Smooth muscle cell (in vitro differentiated cells): ENCODE data around the gene ACTR10. TPM values are rescaled to one million over a fixed set of nuclear protein-coding genes. Genes with fewer than 3 reads are reported as not detected.

Experiments used
- DNase-seq: peaks from one replicate; lab custom pipeline; 2025; ENCODE audit not compliant: unreplicated experiment; lab: John Stamatoyannopoulos, UW
- H2AFZ ChIP-seq: fragments of 200-600 bp; sonication (generic); 2 replicates; pipeline ENCODE4 v1.6.0; 2016; ENCODE audit warnings: antibody characterized with exemption, low read depth, mild to moderate bottlenecking
- H3F3A ChIP-seq: fragments of 200-600 bp; sonication (generic); 2 replicates; pipeline ENCODE4 v1.6.0; 2017; ENCODE audit warnings: antibody characterized with exemption, low read depth
- H3K27ac ChIP-seq: fragments of 200-600 bp; sonication (generic); 2 replicates; pipeline ENCODE4 v1.5.1; 2016; ENCODE audit warnings: low read depth, mild to moderate bottlenecking
- H3K27me3 ChIP-seq: fragments of 200-600 bp; sonication (generic); 2 replicates; pipeline ENCODE4 v1.6.1; 2016; ENCODE audit warnings: low read depth, mild to moderate bottlenecking
- H3K36me3 ChIP-seq: fragments of 200-600 bp; sonication (generic); 2 replicates; pipeline ENCODE4 v1.5.1; 2016; ENCODE audit warnings: low read depth
- H3K4me1 ChIP-seq: fragments of 200-600 bp; sonication (generic); 2 replicates; pipeline ENCODE4 v1.5.1; 2016; ENCODE audit warnings: low read depth
- H3K4me2 ChIP-seq: fragments of 200-600 bp; sonication (generic); 2 replicates; pipeline ENCODE4 v1.6.0; 2016; ENCODE audit warnings: mild to moderate bottlenecking
- H3K4me3 ChIP-seq: fragments of 200-600 bp; sonication (generic); 2 replicates; pipeline ENCODE4 v1.5.1; 2016; ENCODE audit warnings: mild to moderate bottlenecking
- H3K79me2 ChIP-seq: fragments of 200-600 bp; sonication (generic); 2 replicates; pipeline ENCODE4 v1.6.0; 2016; ENCODE audit warnings: low read depth, mild to moderate bottlenecking
- H3K9ac ChIP-seq: fragments of 200-600 bp; sonication (generic); 2 replicates; pipeline ENCODE4 v1.6.0; 2016; ENCODE audit warnings: low read depth
- H3K9me3 ChIP-seq: fragments of 200-600 bp; sonication (generic); replicated peaks from 2 replicates; pipeline ENCODE4 v1.5.1; 2016; ENCODE audit warnings: low read depth
- H4K20me1 ChIP-seq: fragments of 200-600 bp; sonication (generic); 2 replicates; pipeline ENCODE4 v1.6.0; 2016; ENCODE audit warnings: low read depth
- CTCF ChIP-seq: fragments of 200-600 bp; sonication (generic); IDR thresholded peaks from 2 replicates; pipeline ENCODE4 v1.5.1; 2017; ENCODE audit warnings: borderline replicate concordance, mild to moderate bottlenecking, antibody characterized with exemption; ENCODE audit not compliant: insufficient read depth, poor library complexity, severe bottlenecking
- WGBS: methylation state at CpG from one replicate; pipeline ENCODE4 v1.1.7; 2016; ENCODE audit warnings: low lambda C conversion rate; 5-methylcytosine and 5-hydroxymethylcytosine counted together
- polyA plus RNA-seq: library from polyadenylated mRNA; unstranded; fragments of >200 nt; fragmentation: Nextera tagmentation; extraction: Ambion mirVana; gene quantifications from 2 replicates; pipeline ENCODE4 v1.2.1, GENCODE V29; 2016
- total RNA-seq: library from RNA; depleted of rRNA; stranded (reverse); fragments of >200 nt; gene quantifications from 2 replicates; pipeline ENCODE4 v1.2.3, GENCODE V29; 2014

The ACTR10 gene
- total and polyA plus RNA-seq, 2 experiments from 2014 or later: 131 to 149 TPM

- Histone ChIP-seq H3K9ac (peak within 1 kb of the TSS; percentile 34), H3K27ac (no peak within 1 kb of the TSS), H3K4me1 (peaks cover 9% of the 10 kb centered on the region), H3K36me3 (no peaks in the 10 kb centered on the region), H3K9me3 (no peaks in the 10 kb centered on the region), H3K4me3 (peak within 1 kb of the TSS; percentile 82), H3K79me2 (no peaks in the 10 kb centered on the region), H3F3A (no peaks in the 10 kb centered on the region), H3K27me3 (peaks cover 27% of the 10 kb centered on the region), H3K4me2 (peak within 1 kb of the TSS; percentile 95), H4K20me1 (peaks cover 7% of the 10 kb centered on the region), H2AFZ (peak within 1 kb of the TSS; percentile 93)
- DNase-seq: peak; percentile 47
- 2% methylated on average over 62 of the region's 70 CpGs for WGBS
- no peak for TF ChIP-seq CTCF
These were observed 47.7 kb upstream of the ACTR10 start, which contains the start of gene ARMH4 for GRCh38 chr14:58152014-58152857. TSS of gene ARMH4 (minus strand) at chr14:58152213. CDS start at chr14:58139358, 12,855 bp downstream.

DNA sequence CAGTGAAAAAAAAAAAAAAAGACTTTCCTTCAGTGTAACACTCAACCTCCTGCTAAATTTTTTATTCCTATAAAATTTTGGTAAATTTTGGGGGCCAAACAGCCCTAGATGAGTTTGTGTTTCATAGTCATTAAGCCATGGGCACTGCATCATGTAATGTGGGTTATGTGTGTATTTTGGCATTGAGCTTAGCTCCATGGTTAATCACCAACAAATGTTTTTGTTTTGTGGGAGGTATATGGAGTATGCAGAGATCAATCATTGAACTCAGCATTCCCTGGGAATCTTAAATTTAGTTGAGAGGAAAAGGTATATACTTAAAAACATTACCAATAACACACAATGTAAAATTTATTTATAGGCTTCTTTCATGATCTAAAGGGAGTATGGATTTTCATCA is 39.4 kb upstream of the ACTR10 start:
- Histone ChIP-seq H3K9ac (no peak overlapping the region), H3K9me3 (no peaks in the 10 kb centered on the region), H2AFZ (no peak overlapping the region), H3K79me2 (no peaks in the 10 kb centered on the region), H3K4me1 (no peaks in the 10 kb centered on the region), H3K27ac (no peak overlapping the region), H3F3A (no peaks in the 10 kb centered on the region), H3K4me3 (no peak overlapping the region), H3K27me3 (no peaks in the 10 kb centered on the region), H3K36me3 (no peaks in the 10 kb centered on the region), H4K20me1 (no peaks in the 10 kb centered on the region), H3K4me2 (no peak overlapping the region)
- no peak for TF ChIP-seq CTCF
- DNase-seq: no peak

DNA sequence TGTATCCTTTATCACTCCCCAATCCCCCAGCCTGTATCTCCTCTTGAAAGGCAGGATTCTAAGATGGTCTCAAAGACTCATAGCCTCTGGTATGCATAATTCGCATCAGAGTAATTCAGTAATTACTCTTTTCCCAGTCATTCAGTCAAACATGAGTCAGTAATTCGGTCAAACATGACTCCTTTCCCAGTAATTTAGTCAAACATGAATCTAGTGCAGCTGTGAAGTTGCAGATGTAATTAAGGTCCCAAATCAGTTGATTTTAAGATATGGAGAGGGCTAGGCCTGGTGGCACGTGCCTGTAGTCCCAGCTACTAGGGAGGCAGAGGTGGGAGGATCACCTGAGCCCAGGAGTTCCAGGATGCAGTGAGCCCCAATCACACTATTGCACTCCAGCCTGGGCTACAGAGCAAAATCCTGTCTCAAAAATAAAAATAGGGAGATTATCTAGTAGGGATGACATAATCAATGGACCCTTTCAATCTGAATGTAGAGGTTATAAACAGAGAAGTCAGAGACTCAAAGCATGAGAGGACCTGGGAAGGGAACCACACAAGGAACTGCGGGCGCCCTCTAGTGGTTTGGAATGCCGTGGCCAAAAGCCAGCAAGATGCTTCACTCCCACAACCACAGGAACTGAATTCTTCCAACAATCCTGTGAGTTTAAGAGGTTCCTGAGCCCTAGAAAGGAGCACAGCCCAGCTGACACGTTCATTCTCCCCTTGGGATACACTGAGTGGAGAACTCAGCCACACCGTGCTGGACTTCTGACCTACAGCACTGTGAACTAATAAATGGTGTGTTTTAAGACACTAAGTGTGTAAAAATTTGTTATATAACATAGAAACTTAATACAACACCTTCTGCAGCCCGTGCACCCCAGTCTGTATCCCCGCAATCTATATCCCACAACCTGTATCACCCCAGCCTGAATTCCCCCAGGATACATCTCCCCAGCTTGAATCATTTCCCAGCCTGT is 33.7 kb upstream of the ACTR10 start:
- H3K4me3 ChIP-seq: no peak overlapping the region
- no peaks in the 10 kb centered on the region for H3K36me3 ChIP-seq
- no peak overlapping the region for H3K9ac ChIP-seq
- no peak overlapping the region for H3K4me2 ChIP-seq
- no peaks in the 10 kb centered on the region for H4K20me1 ChIP-seq
- no peaks in the 10 kb centered on the region for H3K4me1 ChIP-seq
- H2AFZ ChIP-seq: no peak overlapping the region
- no peaks in the 10 kb centered on the region for H3K79me2 ChIP-seq
- H3K27ac ChIP-seq: peak overlapping the region; percentile 24
- no peaks in the 10 kb centered on the region for H3K27me3 ChIP-seq
- H3K9me3 ChIP-seq: no peaks in the 10 kb centered on the region
- TF ChIP-seq CTCF: peak; percentile 95
- H3F3A ChIP-seq: no peaks in the 10 kb centered on the region
- 27% methylated on average over 10 of the region's 10 CpGs for WGBS
- peak; percentile 50 for DNase-seq
